Gastrocnemius medialis (tissue), 4 donors: ENCODE measurements around the gene GC. TPM values are rescaled to one million over a fixed set of nuclear protein-coding genes. Genes with fewer than 3 reads are reported as not detected.

ENCODE experiments used
- ATAC-seq, 2 donors: fragments of 150-250 bp; one replicate each; pipeline ENCODE4 v1.9.1; 2016
- DNase-seq, 2 donors: peaks; one replicate each; pipeline ENCODE4 v3.0.0-alpha.2; 2019
- H3K27ac ChIP-seq, 4 donors: fragments of 200-600 bp; sonication (generic); 1 replicate in 1 of 4; 2 replicates in 3 of 4; pipeline ENCODE4 v1.5.1; 2016 to 2018; ENCODE audit warnings: mild to moderate bottlenecking in 2 of 4, moderate library complexity in 1 of 4
- H3K27me3 ChIP-seq, 3 donors: fragments of 200-600 bp; sonication (generic) in 2 of 3; 1 replicate in 1 of 3; 2 replicates in 2 of 3; pipeline versions ENCODE4 v1.5.1 to v1.6.0; 2016 to 2019; ENCODE audit warnings: mild to moderate bottlenecking in 1 of 3, moderate library complexity in 1 of 3
- H3K36me3 ChIP-seq, 2 donors: fragments of 200-600 bp; sonication (generic) in 1 of 2; one replicate each; pipeline ENCODE4 v1.5.1; 2017 to 2018
- H3K4me1 ChIP-seq, 2 donors: fragments of 200-600 bp; sonication (generic) in 1 of 2; one replicate each; pipeline ENCODE4 v1.5.1; 2016 to 2017; ENCODE audit warnings: mild to moderate bottlenecking in 2 of 2
- H3K4me3 ChIP-seq, 4 donors: fragments of 200-600 bp; sonication (generic) in 3 of 4; 1 replicate in 1 of 4; 2 replicates in 3 of 4; pipeline ENCODE4 v1.5.1; 2016 to 2019; ENCODE audit warnings: mild to moderate bottlenecking in 2 of 4
- H3K9me3 ChIP-seq, 3 donors: fragments of 200-600 bp; sonication (generic) in 2 of 3; 1 replicate in 1 of 3; 2 replicates in 2 of 3; pipeline ENCODE4 v1.5.1; 2016 to 2019
- POLR2A ChIP-seq, 2 donors: fragments of 450-650 bp; IDR thresholded peaks; one replicate each; pipeline ENCODE4 v1.6.1; 2017; ENCODE audit warnings: antibody characterized with exemption in 2 of 2, mild to moderate bottlenecking in 2 of 2, moderate library complexity in 2 of 2
- in situ Hi-C, 4 donors: fragments of 200-750 bp; cut with MboI; loops; one replicate each; pipeline versions ENCODE4 v1.15.0 to v1.8.0; 2017; ENCODE audit warnings: low sequenced_read_pairs in 4 of 4
- intact Hi-C: fragments of 100-400 bp; cut with DNase I; formaldehyde crosslinking; loops from one replicate; pipeline ENCODE4 v1.15.1; 2023; ENCODE audit warnings: low total_unique reads
- total RNA-seq, 4 donors: library from RNA; depleted of rRNA; stranded (reverse); fragments of >200 nt; gene quantifications; one replicate each; pipeline versions ENCODE4 v1.1.0 to v1.2.3, GENCODE V29; 2016
- TF ChIP-seq, protein P1 (sequence below), 5 experiments: fragments of 450-650 bp in 3 of 5; fragments of 200-600 bp in 2 of 5; sonication (generic) in 2 of 5; IDR thresholded peaks in 4 of 5; conservative IDR thresholded peaks in 1 of 5; 1 replicate in 4 of 5; 2 replicates in 1 of 5; pipeline ENCODE4 v1.5.1; 2016 to 2019; ENCODE audit warnings: antibody characterized with exemption in 5 of 5, mild to moderate bottlenecking in 3 of 5, moderate library complexity in 3 of 5

The GC gene
- total RNA-seq, 4 donors from 2014 or later, result 5.1 to 9.8 TPM; not detected in 2

DNA sequence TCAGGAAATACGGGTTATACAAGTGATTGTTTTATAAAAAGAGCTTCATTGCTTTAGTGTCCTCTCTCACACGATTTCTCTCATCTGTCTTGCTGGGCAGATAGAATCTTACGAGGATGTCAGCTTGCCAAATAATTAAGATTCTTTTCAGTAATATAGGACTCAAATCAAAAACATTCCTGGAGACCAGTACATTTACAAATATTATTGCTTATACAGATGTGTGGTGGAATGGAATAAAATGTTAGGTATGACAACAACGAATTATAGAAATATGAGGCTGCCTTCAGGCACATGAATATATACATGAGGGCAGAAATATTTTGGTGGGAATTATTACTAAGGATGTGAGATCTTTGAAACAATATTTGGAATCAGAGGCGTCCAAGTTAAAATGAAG lies 88.9 kb downstream of the GC start:
- Histone ChIP-seq H3K27ac (no peak overlapping the region), H3K9me3 (no peaks in the 10 kb centered on the region), H3K27me3 (no peaks in the 10 kb centered on the region), H3K4me1 (no peaks in the 10 kb centered on the region), H3K4me3 (no peak overlapping the region), H3K36me3 (no peaks in the 10 kb centered on the region)
- ATAC-seq (no peak), DNase-seq (no peak)
- TF ChIP-seq, protein P1, sequence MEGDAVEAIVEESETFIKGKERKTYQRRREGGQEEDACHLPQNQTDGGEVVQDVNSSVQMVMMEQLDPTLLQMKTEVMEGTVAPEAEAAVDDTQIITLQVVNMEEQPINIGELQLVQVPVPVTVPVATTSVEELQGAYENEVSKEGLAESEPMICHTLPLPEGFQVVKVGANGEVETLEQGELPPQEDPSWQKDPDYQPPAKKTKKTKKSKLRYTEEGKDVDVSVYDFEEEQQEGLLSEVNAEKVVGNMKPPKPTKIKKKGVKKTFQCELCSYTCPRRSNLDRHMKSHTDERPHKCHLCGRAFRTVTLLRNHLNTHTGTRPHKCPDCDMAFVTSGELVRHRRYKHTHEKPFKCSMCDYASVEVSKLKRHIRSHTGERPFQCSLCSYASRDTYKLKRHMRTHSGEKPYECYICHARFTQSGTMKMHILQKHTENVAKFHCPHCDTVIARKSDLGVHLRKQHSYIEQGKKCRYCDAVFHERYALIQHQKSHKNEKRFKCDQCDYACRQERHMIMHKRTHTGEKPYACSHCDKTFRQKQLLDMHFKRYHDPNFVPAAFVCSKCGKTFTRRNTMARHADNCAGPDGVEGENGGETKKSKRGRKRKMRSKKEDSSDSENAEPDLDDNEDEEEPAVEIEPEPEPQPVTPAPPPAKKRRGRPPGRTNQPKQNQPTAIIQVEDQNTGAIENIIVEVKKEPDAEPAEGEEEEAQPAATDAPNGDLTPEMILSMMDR (IDR thresholded peaks at IDR 0.05 in 4 of 5, conservative IDR thresholded peaks at IDR 0.05 in 1 of 5), result no peak
- TF ChIP-seq POLR2A (IDR thresholded peaks at IDR 0.05), result no peak
- intact Hi-C loops, result no loop called here
- in situ Hi-C loops, result no loop called here

DNA sequence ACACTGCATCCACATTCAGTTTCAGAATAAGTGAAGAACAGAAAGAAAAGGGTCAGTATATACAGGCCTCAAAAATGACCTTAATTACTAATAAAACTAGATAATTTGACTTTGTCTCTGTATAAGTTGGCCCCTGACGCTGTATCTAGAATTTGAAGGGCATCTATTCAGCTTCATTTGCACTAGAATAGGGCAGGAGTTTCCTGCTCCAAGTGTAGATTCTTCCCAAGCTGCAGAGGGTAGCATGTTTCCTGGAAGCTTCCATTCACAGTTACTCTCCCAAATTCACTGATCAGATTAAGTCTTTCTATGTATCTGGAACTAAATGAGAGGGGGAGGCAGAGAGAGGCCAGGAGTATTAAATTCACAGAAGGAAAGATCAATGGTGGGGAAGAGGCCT lies 90.9 kb downstream of the GC start:
- Histone ChIP-seq H3K27me3 (no peaks in the 10 kb centered on the region), H3K4me3 (no peak overlapping the region), H3K36me3 (no peaks in the 10 kb centered on the region), H3K4me1 (no peaks in the 10 kb centered on the region), H3K27ac (no peak overlapping the region), H3K9me3 (no peaks in the 10 kb centered on the region)
- ATAC-seq (no peak), DNase-seq (no peak)
- TF ChIP-seq, protein P1 (IDR thresholded peaks at IDR 0.05 in 4 of 5, conservative IDR thresholded peaks at IDR 0.05 in 1 of 5), result no peak
- no peak for TF ChIP-seq POLR2A (IDR thresholded peaks at IDR 0.05)
- in situ Hi-C loops (no loop called here), intact Hi-C loops (no loop called here)

DNA sequence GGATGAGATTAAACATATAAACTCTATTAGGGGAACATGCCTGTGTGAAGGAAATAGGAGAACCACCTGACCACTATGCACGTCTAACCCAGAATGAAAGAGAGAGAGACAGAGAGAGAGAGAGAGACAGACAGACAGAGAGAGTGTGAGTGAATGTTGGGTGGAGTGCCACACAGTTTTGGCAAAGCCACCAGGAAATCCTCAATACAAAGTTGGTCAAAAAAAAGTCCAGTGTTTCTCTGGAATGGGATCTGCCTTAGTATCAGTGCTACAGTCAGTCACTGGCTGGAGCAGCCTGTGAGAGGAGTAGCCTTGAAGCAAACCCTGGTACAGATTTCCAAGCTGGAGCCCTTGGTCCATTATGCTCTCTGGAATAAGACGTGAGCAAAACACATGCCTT lies 91.7 kb downstream of the GC start:
- TF ChIP-seq POLR2A (IDR thresholded peaks at IDR 0.05), result no peak
- TF ChIP-seq, protein P1 (IDR thresholded peaks at IDR 0.05 in 4 of 5, conservative IDR thresholded peaks at IDR 0.05 in 1 of 5), result no peak
- intact Hi-C loops, result no loop called here
- H3K27me3 ChIP-seq, result no peaks in the 10 kb centered on the region
- in situ Hi-C loops, result no loop called here
- no peak overlapping the region for H3K4me3 ChIP-seq
- DNase-seq (no peak), ATAC-seq (no peak)
- no peak overlapping the region for H3K27ac ChIP-seq
- no peaks in the 10 kb centered on the region for H3K4me1 ChIP-seq
- no peaks in the 10 kb centered on the region for H3K9me3 ChIP-seq
- no peaks in the 10 kb centered on the region for H3K36me3 ChIP-seq

Other genes with a start within 250 kb of the GC start
- gene NPFFR2, start 247.9 kb upstream of the GC start, total RNA-seq, result not detected